Measurements from ENCODE around the gene TMED1.

DNA sequence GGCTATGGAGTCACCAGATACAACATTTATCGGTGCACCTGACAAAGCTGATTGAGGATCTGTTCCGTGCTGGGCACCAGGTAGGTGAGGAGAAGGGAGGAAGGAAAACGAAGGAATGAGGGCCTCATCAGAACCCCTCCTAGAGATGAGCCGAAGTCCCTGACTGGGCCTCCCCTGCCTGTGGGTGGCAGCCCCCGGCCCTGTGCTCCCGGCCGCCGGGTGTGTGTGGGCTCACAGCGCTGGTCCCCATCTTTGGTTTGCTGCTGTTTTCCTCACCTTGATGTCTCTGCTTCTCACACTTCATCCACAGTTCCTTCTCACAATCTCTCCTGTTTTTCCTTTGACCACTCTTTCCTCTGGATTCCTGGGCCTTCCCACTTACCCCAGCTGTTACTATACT, 32.8 kb downstream of the TMED1 start:
- TF ChIP-seq POLR2AphosphoS5 (IDR thresholded peaks at IDR 0.05; ENCODE audit: borderline replicate concordance, low read depth, low read length), result no peak
- TF ChIP-seq EZH2 (IDR thresholded peaks at IDR 0.05), result no peak
- TF ChIP-seq FOXP2 (optimal IDR thresholded peaks at IDR 0.05; ENCODE audit: control extremely low read depth, extremely low read length, insufficient read depth), result no peak
